GM18951 (cell line): ENCODE results near the gene RBMS2.
"Not testable (repeated sequence)": the region's sequence is repeated elsewhere in the genome, so short reads cannot be mapped to it uniquely, and the experiment has no call there.

ENCODE experiments used
- POLR2A ChIP-seq: IDR thresholded peaks from 4 replicates; pipeline ENCODE4 v1.6.1; 2011; ENCODE audit warnings: mild to moderate bottlenecking; ENCODE audit not compliant: insufficient read length, insufficient read depth; ENCODE audit errors: extremely low read depth
- in situ Hi-C: fragments of 300-500 bp; cut with MboI; formaldehyde crosslinking; loops from one replicate; pipeline ENCODE4 v1.12.0; 2022; ENCODE audit warnings: low sequenced_read_pairs, mixed read lengths, inconsistent platforms; ENCODE audit not compliant: unreplicated experiment

RBMS2 gene

GRCh38 chr12:56499452-56499851 is 22.2 kb upstream of the RBMS2 start:
- in situ Hi-C loops, result not testable (repeated sequence)

DNA sequence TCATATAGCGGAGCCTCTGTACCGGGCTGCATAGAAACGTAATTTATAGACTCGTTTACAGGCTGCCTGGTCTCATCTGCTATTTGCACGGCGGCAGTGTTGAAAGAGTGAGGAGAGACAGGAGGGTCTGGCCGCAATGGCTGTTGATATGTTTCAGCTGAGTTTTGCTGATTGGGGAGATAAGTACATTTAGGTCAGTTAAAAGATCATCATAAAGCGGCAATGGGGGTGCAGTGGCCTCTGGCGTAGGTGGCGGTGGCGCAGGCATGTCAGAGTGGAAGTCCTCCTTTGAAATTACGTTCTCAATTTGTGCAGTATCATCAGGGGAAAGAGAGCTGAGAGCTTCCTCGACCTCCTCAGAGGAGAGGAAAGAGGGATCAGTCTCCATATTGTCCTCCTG is 21.7 kb upstream of the RBMS2 start:
- in situ Hi-C loops, result loop anchor here (25.0 kb wide), 1 partner anchor 487 kb away; a partner anchor contains a TSS

DNA sequence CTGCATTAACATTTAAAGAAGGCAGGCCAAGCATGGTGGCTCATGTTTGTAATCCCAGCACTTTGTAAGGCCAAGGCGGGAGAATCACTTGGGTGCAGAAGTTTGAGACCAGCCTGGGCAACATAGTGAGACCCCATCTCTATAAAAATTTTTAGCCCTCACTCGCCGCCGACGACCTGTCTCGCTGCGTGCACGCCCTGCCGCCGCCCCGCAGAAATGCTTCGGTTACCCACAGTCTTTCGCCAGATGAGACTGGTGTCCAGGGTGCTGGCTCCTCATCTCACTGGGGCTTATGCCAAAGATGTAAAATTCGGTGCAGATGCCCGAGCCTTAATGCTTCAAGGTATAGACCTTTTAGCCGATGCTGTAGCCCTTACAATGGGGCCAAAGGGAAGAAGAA is 10.8 kb upstream of the RBMS2 start:
- in situ Hi-C loops, result loop anchor here (5.0 to 25.0 kb wide), 3 partner anchors 54 to 477 kb away; a partner anchor contains a TSS
- TF ChIP-seq POLR2A, result no peak

DNA sequence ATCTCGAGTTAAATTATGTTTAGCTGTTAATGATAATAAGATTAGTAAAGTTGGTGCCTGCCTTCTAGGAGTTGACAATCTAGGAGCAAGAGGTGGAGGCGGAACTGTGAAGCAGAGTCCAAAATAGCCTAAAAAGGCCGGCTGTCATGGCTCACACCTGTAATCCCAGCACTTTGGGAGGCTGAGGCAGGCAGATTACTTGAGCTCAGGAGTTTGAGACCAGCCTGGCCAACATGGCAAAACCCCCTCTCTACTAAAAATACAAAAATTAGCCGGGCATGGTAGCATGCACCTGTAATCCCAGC is 7.7 kb upstream of the RBMS2 start:
- in situ Hi-C loops, result loop anchor here (5.0 to 25.0 kb wide), 3 partner anchors 51 to 473 kb away; a partner anchor contains a TSS

DNA sequence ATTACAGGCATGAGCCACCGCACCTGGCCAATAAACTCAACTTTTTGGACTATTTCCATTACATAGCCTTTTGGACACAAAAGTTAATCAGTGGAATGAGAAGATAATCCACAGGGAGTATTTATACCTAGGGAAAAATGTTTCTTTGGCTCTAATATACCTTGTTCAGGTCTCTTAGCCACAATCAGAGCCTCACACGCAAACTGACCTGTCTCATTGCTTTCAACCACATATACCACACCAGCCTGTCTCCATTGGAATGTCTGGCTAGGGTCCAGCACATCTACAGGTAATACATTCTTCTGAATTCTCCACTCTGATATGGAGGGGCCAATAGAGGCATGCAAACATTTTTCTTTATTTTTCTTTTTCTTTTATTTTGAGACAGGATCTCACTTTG is 3.8 kb upstream of the RBMS2 start:
- TF ChIP-seq POLR2A, result no peak
- in situ Hi-C loops, result loop anchor here (10.0 to 25.0 kb wide), 2 partner anchors 47 to 469 kb away; a partner anchor contains a TSS

GRCh38 chr12:56518570-56518969 is 3.0 kb upstream of the RBMS2 start:
- in situ Hi-C loops, result loop anchor here (10.0 to 25.0 kb wide), 2 partner anchors 46 to 469 kb away; a partner anchor contains a TSS
- no peak for TF ChIP-seq POLR2A

DNA sequence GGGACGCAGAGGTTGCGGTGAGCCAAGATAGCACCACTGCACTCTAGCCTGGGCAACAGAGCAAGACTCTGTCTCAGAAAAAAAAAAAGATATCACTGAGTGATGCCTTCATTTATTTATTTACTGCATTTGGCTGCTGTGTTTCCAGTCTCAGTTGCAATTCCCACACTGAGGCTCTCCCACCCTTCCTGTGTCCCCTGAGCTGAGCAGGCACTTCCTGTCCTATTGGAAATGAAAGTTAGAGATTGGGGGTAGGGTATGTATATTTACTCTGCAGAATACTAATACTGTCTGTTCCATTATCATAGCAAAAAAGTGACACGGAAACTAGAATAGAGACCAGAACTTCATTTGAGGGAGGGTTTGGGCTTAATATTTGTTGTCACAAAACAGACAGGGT is 1.6 kb upstream of the RBMS2 start:
- in situ Hi-C loops, result loop anchor here (25.0 kb wide), 1 partner anchor 467 kb away; a partner anchor contains a TSS
- TF ChIP-seq POLR2A, result no peak

- TF ChIP-seq POLR2A, result no peak
- in situ Hi-C loops, result loop anchor here (25.0 kb wide), 1 partner anchor 467 kb away; a partner anchor contains a TSS
These were observed 1.1 kb upstream of the RBMS2 start for GRCh38 chr12:56520506-56520905.

DNA sequence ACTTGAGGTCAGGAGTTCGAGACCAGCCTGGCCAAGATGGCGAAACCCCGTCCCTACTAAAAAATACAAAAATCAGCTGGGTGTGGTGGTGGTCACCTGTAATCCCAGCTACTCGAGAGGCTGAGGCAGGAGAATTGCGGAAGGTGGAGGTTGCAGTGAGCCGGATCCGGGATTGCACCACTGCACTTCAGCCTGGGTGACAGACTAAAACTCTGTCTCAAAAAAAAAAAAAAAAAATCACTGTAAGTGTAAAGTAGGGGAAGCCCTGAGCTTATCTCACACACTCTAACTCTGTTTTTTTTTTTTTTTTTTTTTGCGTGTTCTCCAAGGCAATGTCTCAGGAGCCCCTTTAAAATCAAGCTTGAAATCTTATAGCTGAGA is 421 bp upstream of the RBMS2 start:
- no peak for TF ChIP-seq POLR2A

DNA sequence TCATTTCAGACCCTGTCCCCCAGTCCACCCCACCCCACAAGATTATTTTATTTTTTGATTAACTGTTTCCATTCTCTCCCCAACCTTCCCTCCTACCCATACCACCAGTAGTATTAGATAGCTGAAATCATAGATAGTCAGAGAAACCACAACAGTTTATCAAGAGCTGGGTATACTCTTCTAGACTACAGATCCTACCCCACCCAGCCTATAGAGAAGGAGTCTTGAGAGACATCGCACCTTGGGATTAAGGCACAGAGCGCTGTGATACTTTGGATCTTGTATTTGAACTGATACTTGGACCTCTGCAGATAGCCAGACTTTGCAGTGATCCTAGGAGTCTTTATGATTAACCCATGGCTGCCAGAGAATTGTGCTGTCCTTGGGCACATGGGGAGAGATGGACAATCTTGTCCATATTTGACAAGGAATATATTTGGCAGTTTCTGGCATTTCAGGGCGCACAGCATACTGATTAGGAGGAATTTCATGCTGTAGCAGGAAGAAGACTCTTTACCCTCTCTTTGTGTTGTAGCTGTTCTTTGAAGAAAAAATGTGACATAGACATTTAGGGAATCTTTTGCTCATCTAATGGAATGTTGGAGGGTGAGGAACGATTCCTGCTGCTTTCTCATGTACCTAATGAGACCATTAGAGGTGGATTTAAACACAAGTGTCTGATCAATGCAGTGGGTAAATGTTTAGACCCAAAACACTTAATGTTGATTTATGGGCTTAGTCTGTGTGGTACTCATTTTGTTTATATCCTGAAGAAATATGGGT is 982 bp downstream of the RBMS2 start:
- TF ChIP-seq POLR2A, result no peak
- in situ Hi-C loops, result loop anchor here (25.0 kb wide), 1 partner anchor 465 kb away; a partner anchor contains a TSS

More for the DNA sequence above, 421 bp upstream of the RBMS2 start:
- in situ Hi-C loops, result loop anchor here (25.0 kb wide), 1 partner anchor 466 kb away; a partner anchor contains a TSS

DNA sequence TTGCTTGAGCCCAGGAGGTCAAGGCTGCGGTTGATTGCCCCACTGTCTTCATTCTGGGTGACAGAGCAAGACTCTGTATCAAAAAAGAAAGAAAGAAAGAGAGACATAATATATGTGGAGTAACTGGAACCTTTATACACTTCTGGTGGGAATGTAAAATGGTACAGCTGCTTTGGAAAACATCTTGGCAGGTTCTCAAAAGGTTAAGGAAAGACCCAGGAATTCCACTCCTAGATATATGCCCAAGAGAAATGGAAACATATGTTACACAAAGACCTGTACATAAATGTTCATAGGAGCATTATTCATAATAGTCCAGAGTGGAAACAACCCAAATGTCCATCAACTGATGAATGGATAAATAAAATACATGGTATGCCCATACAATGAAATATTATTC is 7.2 kb downstream of the RBMS2 start:
- in situ Hi-C loops, result no loop called here
- no peak for TF ChIP-seq POLR2A

DNA sequence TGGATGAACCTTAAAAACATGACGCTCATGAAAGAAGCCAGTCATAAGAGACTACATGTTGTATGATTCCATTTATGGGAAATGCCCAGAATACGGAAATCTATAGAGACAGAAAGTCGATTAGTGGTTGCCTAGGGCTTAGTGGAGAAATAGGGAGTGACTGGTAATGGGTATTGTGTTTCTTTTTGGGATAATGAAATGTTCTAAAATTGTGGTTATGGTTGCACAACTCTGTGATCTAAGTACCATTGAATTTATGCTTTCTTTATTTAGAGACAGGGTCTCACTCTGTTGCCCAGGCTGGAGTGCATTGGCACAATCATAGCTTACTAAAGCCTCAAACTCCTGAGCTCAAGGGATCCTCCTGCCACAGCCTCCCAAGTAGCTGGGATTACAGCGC is 8.0 kb downstream of the RBMS2 start:
- TF ChIP-seq POLR2A, result no peak
- in situ Hi-C loops, result no loop called here

DNA sequence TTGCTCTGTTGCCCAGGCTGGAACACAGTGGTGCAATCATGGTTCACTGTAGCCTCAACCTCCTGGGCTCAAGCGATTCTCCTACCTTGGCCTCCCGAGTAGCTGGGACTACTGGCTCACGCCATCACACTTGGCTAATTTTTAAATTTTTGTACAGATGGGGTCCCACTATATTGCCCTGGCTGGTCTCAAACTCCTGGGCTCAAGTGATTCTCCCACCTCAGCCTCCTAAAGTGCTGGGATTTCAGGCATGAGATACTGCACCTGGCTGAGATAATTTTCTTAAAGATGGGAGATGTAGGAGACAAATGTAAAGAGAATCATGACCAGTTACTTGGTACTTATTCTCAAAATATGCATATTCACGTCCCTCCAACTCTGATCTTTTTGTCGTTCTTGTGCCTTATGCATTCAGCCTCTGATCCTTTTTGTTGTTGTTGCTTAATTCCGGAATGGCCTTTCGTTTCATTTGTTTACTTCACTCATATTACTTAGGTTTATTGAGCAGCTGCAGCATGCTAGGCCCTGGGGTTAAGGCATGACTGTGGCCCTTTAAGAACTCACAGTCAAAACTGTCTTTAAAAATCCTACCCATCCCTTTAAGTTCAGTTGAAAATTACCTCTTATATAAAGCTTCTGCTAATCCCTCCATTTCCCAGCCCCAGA is 8.9 kb downstream of the RBMS2 start:
- in situ Hi-C loops, result no loop called here
- no peak for TF ChIP-seq POLR2A

- no peak for TF ChIP-seq POLR2A
- in situ Hi-C loops, result no loop called here
These were observed 15.9 kb downstream of the RBMS2 start for GRCh38 chr12:56537546-56537945.
